ENCODE results near the gene PGLYRP1. TPM values are rescaled to one million over a fixed set of nuclear protein-coding genes. Genes with fewer than 3 reads are reported as not detected.

The PGLYRP1 gene
- total RNA-seq, 1 donor from 2014 or later: 0.43 TPM

DNA sequence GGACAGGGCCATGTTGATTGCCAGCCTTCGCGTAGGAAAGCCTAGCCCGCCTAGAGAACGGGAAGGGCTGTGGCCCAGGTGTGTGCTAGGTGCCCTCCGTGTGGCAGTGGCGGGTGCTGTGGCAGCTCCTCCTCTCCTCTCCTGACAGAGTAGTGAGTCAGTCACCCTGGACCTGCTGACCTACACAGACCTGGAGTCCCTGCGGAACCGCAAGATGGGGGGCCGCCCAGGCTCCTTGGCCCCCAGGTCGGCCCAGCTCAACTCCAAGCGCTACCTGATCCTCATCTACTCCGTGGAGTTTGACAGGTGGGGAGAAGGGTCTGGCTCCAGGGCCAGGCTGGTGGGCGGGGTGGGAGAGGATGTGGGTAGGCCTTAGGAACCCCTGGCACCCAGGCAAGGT, 16.4 kb downstream of the PGLYRP1 start:
- no peak for DNase-seq (ENCODE audit: low spot score)
- no peak for ATAC-seq

DNA sequence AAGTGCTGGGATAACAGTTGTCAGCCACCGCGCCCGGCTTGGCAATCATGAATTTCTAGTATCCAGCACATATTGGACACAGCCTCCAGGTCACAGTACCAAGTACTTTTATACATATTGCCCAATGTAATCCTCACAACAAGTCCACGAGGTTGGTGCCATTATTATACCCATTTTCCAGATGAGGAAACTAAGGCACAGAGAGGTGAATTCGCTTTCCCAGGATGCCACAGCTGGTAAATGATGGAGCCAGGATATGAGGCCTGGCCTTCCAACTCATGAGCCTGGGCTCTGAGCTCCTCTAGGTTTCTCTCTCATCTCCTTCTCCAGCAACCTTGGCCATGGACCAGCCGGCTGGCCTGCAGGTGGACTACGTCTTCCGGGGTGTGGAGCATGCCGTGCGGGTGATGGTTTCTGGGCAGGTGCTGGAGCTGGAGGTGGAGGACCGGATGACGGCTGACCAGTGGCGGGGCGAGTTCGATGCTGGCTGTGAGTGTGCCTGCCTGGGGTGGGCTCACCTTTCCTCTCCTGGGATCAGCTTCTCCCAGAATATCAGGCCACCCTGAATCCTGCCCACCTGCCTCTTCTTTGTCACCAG, 20.1 kb downstream of the PGLYRP1 start:
- ATAC-seq (no peak), DNase-seq (ENCODE audit: low spot score) (no peak)

DNA sequence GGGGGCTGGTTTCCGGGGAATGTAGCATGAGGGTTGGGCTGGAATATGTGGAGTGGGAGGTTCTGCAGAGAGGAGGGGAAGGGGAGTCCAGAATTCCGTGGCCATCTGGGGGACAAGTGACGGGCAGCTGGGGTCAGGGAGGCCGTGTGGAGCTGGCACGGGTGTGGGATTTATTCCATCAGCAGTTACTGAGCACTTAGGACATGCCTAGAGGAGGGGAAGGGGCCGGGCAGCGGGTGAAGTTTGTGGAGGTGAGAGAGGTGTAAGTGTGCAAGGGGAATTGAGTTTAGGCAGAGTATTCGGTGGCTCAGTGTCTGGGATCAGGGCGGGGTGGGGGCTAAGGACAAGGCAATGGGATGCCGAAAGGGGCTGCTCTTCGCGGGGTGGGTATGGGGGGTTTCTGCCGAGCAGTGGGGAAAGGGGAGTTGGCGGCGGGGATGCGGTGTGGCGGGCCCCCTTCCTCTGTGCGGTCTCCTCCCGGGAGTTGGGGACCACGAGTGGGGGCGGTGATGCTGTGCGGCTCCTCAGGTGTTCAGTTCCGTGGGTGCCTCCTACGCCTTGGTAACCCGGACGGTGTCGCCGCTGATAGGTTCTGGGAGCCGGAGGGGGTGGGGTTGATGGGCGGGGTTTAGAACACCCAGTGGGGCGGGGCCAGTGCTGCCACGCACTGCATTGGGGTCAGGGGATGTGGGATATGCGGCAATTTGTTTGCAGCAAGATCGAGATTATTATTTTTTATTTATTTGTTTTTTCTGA, 22.2 kb downstream of the PGLYRP1 start:
- ATAC-seq (peak; percentile 36), DNase-seq (ENCODE audit: low spot score) (no peak)

GRCh38 chr19:45999653-46000121, 23.2 kb downstream of the PGLYRP1 start:
- ATAC-seq (no peak), DNase-seq (ENCODE audit: low spot score) (no peak)

DNA sequence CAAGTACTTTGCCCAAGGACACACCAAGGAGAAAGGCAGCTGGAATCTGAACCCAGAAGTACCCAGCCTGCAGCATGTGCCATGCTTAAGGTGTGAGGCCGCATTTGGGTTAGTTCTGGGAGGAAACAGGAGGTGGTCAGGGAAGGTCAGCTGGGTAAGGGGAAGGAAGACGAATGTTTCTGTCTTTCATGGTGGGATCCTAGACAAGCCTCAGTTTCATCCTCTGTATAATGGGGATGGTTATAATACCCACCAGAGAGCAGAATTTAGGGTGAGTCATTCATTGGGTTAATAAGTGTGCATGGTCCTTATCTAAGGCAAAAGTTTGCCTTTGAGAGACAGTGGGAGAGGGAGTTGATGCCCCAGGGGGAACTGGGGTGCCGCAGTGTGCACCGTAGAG, 24.0 kb downstream of the PGLYRP1 start:
- ATAC-seq (no peak), DNase-seq (ENCODE audit: low spot score) (no peak)

- DNase-seq (ENCODE audit: low spot score) (no peak), ATAC-seq (no peak)
Measured at GRCh38 chr19:45996933-45997332, 25.9 kb downstream of the PGLYRP1 start.

DNA sequence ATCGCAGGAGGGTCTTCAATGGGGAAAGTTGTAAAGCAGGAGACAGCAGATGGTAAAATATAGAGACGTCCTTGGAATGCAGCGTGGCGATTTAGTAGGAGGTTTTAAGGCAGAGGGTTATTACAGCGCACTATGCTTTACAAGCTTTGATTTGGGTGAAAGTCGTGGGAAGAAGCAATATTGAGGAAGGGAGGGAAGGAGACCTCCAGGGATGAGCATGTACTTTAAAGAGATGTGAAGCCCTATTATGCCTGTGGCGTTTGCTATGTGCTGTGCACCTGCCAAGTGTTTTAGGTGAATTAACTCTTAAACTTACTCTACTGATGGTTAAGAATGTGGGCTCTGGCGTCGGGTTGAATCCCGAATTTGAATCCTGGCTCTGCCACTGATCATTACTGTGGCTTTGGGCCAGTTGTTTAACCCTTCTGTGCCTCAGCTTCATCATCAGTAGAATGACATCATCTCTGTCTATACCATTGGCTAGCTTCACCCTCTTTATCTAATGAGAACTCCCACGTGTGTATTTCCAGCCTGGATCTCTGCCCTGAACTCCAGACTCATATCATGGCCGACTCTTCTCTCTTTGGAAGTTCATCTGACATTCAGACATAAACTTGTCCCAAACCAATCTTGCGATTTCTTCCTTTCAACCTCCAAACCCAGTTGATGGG, 27.0 kb downstream of the PGLYRP1 start:
- DNase-seq (ENCODE audit: low spot score) (no peak), ATAC-seq (no peak)

GRCh38 chr19:45994998-45995714, 27.7 kb downstream of the PGLYRP1 start, which contains the start of gene CCDC61:
Gene CCDC61 (plus strand): TSS chr19:45995467. CDS start chr19:46003019, 7,552 bp downstream.
- DNase-seq (ENCODE audit: low spot score): peak; percentile 96
- peak; percentile 97 for ATAC-seq

GRCh38 chr19:45994456-45994997, 28.3 kb downstream of the PGLYRP1 start:
- ATAC-seq (peak; percentile 5), DNase-seq (ENCODE audit: low spot score) (no peak)

- ATAC-seq: no peak
Measured at GRCh38 chr19:45990113-45990728, 32.6 kb downstream of the PGLYRP1 start.

GRCh38 chr19:45985321-45985720, 37.5 kb downstream of the PGLYRP1 start:
- ATAC-seq (no peak), DNase-seq (ENCODE audit: low spot score) (no peak)

More at GRCh38 chr19:45990113-45990728, 32.6 kb downstream of the PGLYRP1 start:
- DNase-seq (ENCODE audit: low spot score): no peak

DNA sequence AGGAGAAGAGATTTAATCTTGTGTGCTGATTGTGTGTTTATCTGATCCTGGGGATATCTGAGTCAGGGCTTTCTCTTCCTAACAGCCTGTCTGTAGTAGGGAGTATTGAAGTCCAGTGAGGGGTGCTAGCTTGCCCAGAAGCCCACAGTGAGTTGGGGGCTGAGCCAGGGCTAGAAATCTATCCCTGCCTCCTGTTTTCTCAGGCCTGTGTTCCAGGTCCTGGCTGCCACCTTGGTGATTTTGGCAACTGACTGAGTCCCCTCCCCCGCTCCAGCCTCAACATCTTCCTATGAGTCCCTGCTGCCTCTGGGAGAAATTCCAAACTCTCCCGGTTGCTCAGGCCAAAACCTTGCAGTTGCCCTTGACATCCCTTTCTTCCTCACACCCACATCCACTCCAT, 41.5 kb downstream of the PGLYRP1 start:
- ATAC-seq (no peak), DNase-seq (ENCODE audit: low spot score) (no peak)

DNA sequence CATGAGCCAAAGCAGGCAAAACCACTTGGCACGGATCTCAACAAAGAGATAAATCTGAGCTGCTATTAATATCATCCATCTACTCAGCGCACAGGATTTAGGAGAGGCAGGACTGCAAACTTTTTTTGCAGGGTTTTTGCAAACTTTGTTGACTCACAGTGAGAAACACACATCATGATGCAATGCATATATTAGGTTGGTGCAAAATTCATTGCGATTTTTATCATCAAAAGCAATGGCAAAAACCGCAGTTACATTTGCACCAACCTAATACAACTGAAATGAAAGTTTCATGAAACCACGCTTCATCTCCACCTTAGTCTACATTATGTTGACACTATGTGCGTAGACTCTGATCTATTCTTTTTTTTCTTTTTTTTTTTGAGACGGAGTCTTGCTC, 44.7 kb downstream of the PGLYRP1 start:
- DNase-seq (ENCODE audit: low spot score) (no peak), ATAC-seq (no peak)

DNA sequence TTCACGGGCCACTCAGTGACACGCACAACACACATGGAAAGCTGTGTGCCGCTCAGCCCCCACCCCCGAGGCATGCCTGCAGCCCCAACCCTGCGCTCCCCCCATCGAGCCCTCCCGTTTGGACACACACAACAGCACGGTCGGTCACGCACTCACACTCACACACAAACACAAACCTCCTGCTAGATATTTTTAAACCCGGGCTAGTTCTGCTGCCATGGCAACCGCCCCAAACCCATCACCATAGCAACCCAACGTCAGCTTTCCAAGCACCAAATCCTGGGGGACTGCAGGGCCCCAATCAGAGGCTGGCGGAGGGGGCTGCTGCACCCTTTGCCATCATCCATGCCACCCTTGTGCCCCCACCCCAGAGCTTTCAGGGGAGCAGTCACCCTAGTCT, 46.7 kb downstream of the PGLYRP1 start:
- DNase-seq (ENCODE audit: low spot score): no peak

GRCh38 chr19:45975306-45976070, 47.4 kb downstream of the PGLYRP1 start:
- no peak for DNase-seq (ENCODE audit: low spot score)
- no peak for ATAC-seq

More for the DNA sequence above, 46.7 kb downstream of the PGLYRP1 start:
- ATAC-seq: no peak

- peak; percentile 63 for DNase-seq (ENCODE audit: low spot score)
- peak; percentile 74 for ATAC-seq
Measured at GRCh38 chr19:45973553-45974338, 49.1 kb downstream of the PGLYRP1 start, which contains the start of gene NOVA2. Gene NOVA2 (minus strand): TSS chr19:45973865. CDS start chr19:45973351, 514 bp downstream.

- no peak for DNase-seq (ENCODE audit: low spot score)
- ATAC-seq: no peak
Measured at GRCh38 chr19:45972947-45973540, 49.8 kb downstream of the PGLYRP1 start.
